Panc1 (cell line): ENCODE measurements around the gene RIN2. TPM values are rescaled to one million over a fixed set of nuclear protein-coding genes. Genes with fewer than 3 reads are reported as not detected.

Source experiments
- ATAC-seq: fragments of 200-7000 bp; cut with Tn5 transposase; 2 replicates; pipeline ENCODE4 v1.9.1; 2020; ENCODE audit warnings: mild to moderate bottlenecking, moderate library complexity
- BruUV-seq: library from RNA; stranded (reverse); fragments of 400-500 nt; replicated peaks from 2 replicates; lab custom pipeline; 2021; lab: Mats Ljungman, UMichigan
- CTCF ChIA-PET: fragments of 300-600 bp; sonication (Branson Sonifier 250); formaldehyde crosslinking; loops from one replicate; lab custom pipeline; 2022; ENCODE audit warnings: antibody characterized with exemption; lab: Charles Lee
- POLR2A ChIA-PET: fragments of 300-600 bp; sonication (Branson Sonifier 250); formaldehyde crosslinking; loops from one replicate; lab custom pipeline; 2022; ENCODE audit warnings: antibody characterized with exemption; lab: Charles Lee
- DNase-seq: peaks from one replicate; pipeline ENCODE4 v3.0.0-alpha.2; 2010; ENCODE audit warnings: low read depth, low spot score
- H3K27ac ChIP-seq: 2 replicates; pipeline ENCODE4 v1.5.1; 2011; ENCODE audit warnings: mild to moderate bottlenecking, low read length, inconsistent platforms
- H3K27me3 ChIP-seq: fragments of 200-500 bp; sonication (Bioruptor generic); 2 replicates; pipeline ENCODE4 v1.6.0; 2014; ENCODE audit warnings: low read length, inconsistent platforms; ENCODE audit not compliant: control insufficient read depth, insufficient read depth
- H3K36me3 ChIP-seq: fragments of 200-500 bp; sonication (Bioruptor generic); 2 replicates; pipeline ENCODE4 v1.5.1; 2014; ENCODE audit warnings: inconsistent platforms, mild to moderate bottlenecking, low read length, moderate library complexity; ENCODE audit not compliant: control insufficient read depth, insufficient read depth
- H3K4me1 ChIP-seq: 2 replicates; pipeline ENCODE4 v1.5.1; 2011; ENCODE audit warnings: inconsistent platforms, mild to moderate bottlenecking, low read length, moderate library complexity; ENCODE audit not compliant: control insufficient read depth, insufficient read depth
- H3K4me3 ChIP-seq, 2 experiments: 2 replicates each; pipeline ENCODE4 v1.5.1; 2011 to 2012; ENCODE audit warnings: low read depth in 2 of 2, low read length in 2 of 2, mild to moderate bottlenecking in 2 of 2, inconsistent platforms in 1 of 2, moderate library complexity in 1 of 2
- H3K9me3 ChIP-seq: fragments of 200-500 bp; sonication (Bioruptor generic); 2 replicates; pipeline ENCODE4 v1.5.1; 2014; ENCODE audit warnings: low read depth, mild to moderate bottlenecking, inconsistent platforms, low read length, moderate library complexity; ENCODE audit not compliant: control insufficient read depth, insufficient read depth
- CTCF ChIP-seq: fragments of 450-650 bp; IDR thresholded peaks from 2 replicates; pipeline ENCODE4 v1.5.1; 2017; ENCODE audit warnings: mild to moderate bottlenecking
- POLR2AphosphoS5 ChIP-seq: IDR thresholded peaks from 2 replicates; pipeline ENCODE4 v1.6.1; 2012; ENCODE audit warnings: mild to moderate bottlenecking, low read depth, low read length, moderate library complexity
- REST ChIP-seq, 2 experiments: IDR thresholded peaks; 2 replicates each; pipeline ENCODE4 v1.6.1; 2011 to 2012; ENCODE audit warnings: low read depth in 2 of 2, control low read depth in 1 of 2, low read length in 1 of 2, mild to moderate bottlenecking in 1 of 2, moderate library complexity in 1 of 2; ENCODE audit not compliant: insufficient read depth in 1 of 2
- SIN3A ChIP-seq: IDR thresholded peaks from 2 replicates; pipeline ENCODE4 v1.6.1; 2012; ENCODE audit warnings: low read depth, mild to moderate bottlenecking, low read length, moderate library complexity, borderline replicate concordance; ENCODE audit not compliant: insufficient read depth
- TCF7L2 ChIP-seq: IDR thresholded peaks from 2 replicates; pipeline ENCODE4 v1.6.1; 2011; ENCODE audit warnings: mild to moderate bottlenecking, low read depth, low read length, inconsistent platforms
- in situ Hi-C: cut with HindIII; loops from 2 replicates; pipeline ENCODE4 v1.10.0; 2016; ENCODE audit warnings: low sequenced_read_pairs, low pct_unique_long_range_greater_than_20kb
- intact Hi-C: fragments of 100-400 bp; cut with micrococcal nuclease; formaldehyde crosslinking; loops from one replicate; pipeline ENCODE4 v1.10.0; 2022; ENCODE audit not compliant: unreplicated experiment
- total RNA-seq: library from RNA; stranded (reverse); gene quantifications from one replicate; pipeline ENCODE4 v1.2.1, GENCODE V29; 2021; ENCODE audit not compliant: unreplicated experiment

RIN2 gene
- total RNA-seq, 1 experiment from 2014 or later = 25.0 TPM

- Histone ChIP-seq H3K4me3 (no peak overlapping the region), H3K4me1 (peaks cover 31% of the 10 kb centered on the region), H3K27me3 (no peaks in the 10 kb centered on the region), H3K27ac (no peak overlapping the region; the same call in 1 of the 2 replicates), H3K36me3 (no peaks in the 10 kb centered on the region), H3K9me3 (no peaks in the 10 kb centered on the region)
- intact Hi-C loops = loop anchor here (5.0 kb wide), 1 partner anchor 88 kb away; no protein-coding TSS in a partner anchor
- CTCF ChIA-PET = interaction anchor here (0.6 kb wide), 1 partner anchor 25 kb away, joined by 3 read pairs; no protein-coding TSS in a partner anchor
- no TSS peak for BruUV-seq
- TF ChIP-seq POLR2AphosphoS5 (no peak), CTCF (no peak), SIN3A (no peak), TCF7L2 (no peak), REST (IDR thresholded peaks at IDR 0.05; ENCODE audit: insufficient read depth in 1 of 2, low read depth in 2 of 2, low read length in 1 of 2) (no peak)
- POLR2A ChIA-PET = no interaction called here
- in situ Hi-C loops = no loop called here
- no peak for ATAC-seq
- no peak for DNase-seq
Observed at GRCh38 chr20:19780261-19780660, 22.2 kb downstream of the RIN2 start.

GRCh38 chr20:19781235-19781634 is 23.2 kb downstream of the RIN2 start:
- intact Hi-C loops = loop anchor here (5.0 kb wide), 1 partner anchor 89 kb away; no protein-coding TSS in a partner anchor
- H3K4me1 ChIP-seq = peaks cover 41% of the 10 kb centered on the region
- CTCF ChIA-PET = no interaction called here

More at GRCh38 chr20:19781235-19781634, 23.2 kb downstream of the RIN2 start:
- POLR2A ChIA-PET = no interaction called here
- Histone ChIP-seq H3K27ac (peak overlapping the region; percentile 25; the same call in 1 of the 2 replicates), H3K36me3 (no peaks in the 10 kb centered on the region), H3K9me3 (no peaks in the 10 kb centered on the region), H3K4me3 (no peak overlapping the region), H3K27me3 (no peaks in the 10 kb centered on the region)
- ATAC-seq (no peak), DNase-seq (no peak)
- BruUV-seq = no TSS peak
- TF ChIP-seq REST (IDR thresholded peaks at IDR 0.05; ENCODE audit: insufficient read depth in 1 of 2, low read depth in 2 of 2, low read length in 1 of 2) = no peak
- TF ChIP-seq SIN3A = no peak
- TF ChIP-seq POLR2AphosphoS5 = no peak
- no peak for TF ChIP-seq TCF7L2
- no peak for TF ChIP-seq CTCF
- in situ Hi-C loops = no loop called here
